Measurements from ENCODE around the gene POLR1F. TPM values are rescaled to one million over a fixed set of nuclear protein-coding genes. Genes with fewer than 3 reads are reported as not detected.

The POLR1F gene
- total RNA-seq, 1 donor from 2014 or later, result 7.3 TPM

- no peak for DNase-seq (ENCODE audit: low spot score)
Observed at GRCh38 chr7:19675816-19676215, 33.0 kb downstream of the POLR1F start.

- DNase-seq (ENCODE audit: low spot score), result no peak
Observed at GRCh38 chr7:19674266-19674960, 34.4 kb downstream of the POLR1F start.

GRCh38 chr7:19670806-19671205 is 38.0 kb downstream of the POLR1F start:
- DNase-seq (ENCODE audit: low spot score), result no peak

GRCh38 chr7:19665399-19666008 is 43.3 kb downstream of the POLR1F start:
- DNase-seq (ENCODE audit: low spot score), result no peak

GRCh38 chr7:19663816-19664462 is 44.9 kb downstream of the POLR1F start:
- DNase-seq (ENCODE audit: low spot score), result no peak

GRCh38 chr7:19648791-19649190 is 60.0 kb downstream of the POLR1F start:
- DNase-seq (ENCODE audit: low spot score), result no peak

Other genes with a start within 250 kb of the POLR1F start
- not detected for gene TMEM196, start 64.6 kb upstream of the POLR1F start, total RNA-seq